K562 (cell line): Measurements from ENCODE around the gene BLOC1S4. TPM values are rescaled to one million over a fixed set of nuclear protein-coding genes. Genes with fewer than 3 reads are reported as not detected.

ENCODE experiments used
- ATAC-seq: fragments of 200-7000 bp; cut with Tn5 transposase; 3 replicates; pipeline ENCODE4 v1.9.1; 2020; ENCODE audit warnings: moderate library complexity
- BruUV-seq: library from RNA; stranded (reverse); fragments of 400-500 nt; replicated peaks from 2 replicates; lab custom pipeline; 2021; lab: Mats Ljungman, UMichigan
- CTCF ChIA-PET: fragments of 300-600 bp; formaldehyde crosslinking; extraction: SDS; loops from one replicate; lab custom pipeline; 2021; ENCODE audit warnings: low intra/inter-chr PET ratio; lab: Yijun Ruan, JAX
- POLR2A ChIA-PET: fragments of 300-600, 350-650 bp; sonication (Branson Sonifier 250); formaldehyde crosslinking; extraction: SDS; loops from one replicate; lab custom pipeline; 2021; ENCODE audit warnings: antibody characterized with exemption, inconsistent platforms; lab: Yijun Ruan, JAX
- DNase-seq, 4 experiments: peaks; one replicate each; pipeline versions ENCODE4 v3.0.0 to v3.0.0-alpha.2; 2011 to 2018; ENCODE audit warnings: low spot score in 3 of 4, mixed read lengths in 3 of 4; ENCODE audit errors: extremely low read depth in 1 of 4
- FAIRE-seq: peaks from 2 replicates; lab custom pipeline; 2011; peaks lifted over from hg19 to GRCh38; lab: Jason Lieb, UNC
- H2AFZ ChIP-seq: 2 replicates; pipeline ENCODE4 v1.6.0; 2011; ENCODE audit warnings: low read depth, low read length, control low read depth, inconsistent platforms
- H3K27ac ChIP-seq: fragments of 200-600 bp; 3 replicates; pipeline ENCODE4 v1.8.0; 2011; ENCODE audit warnings: low read depth, mild to moderate bottlenecking, control low read depth, inconsistent platforms, low read length, moderate library complexity, mixed read lengths; ENCODE audit errors: extremely low read depth
- H3K27me3 ChIP-seq, 2 experiments: fragments of 300-600 bp in 1 of 2; 2 replicates in 1 of 2; 3 replicates in 1 of 2; pipeline versions ENCODE4 v1.6.0 to v1.8.0; 2011; ENCODE audit warnings: inconsistent platforms in 2 of 2, low read length in 2 of 2, mild to moderate bottlenecking in 1 of 2, mixed read lengths in 1 of 2, moderate library complexity in 1 of 2; ENCODE audit not compliant: control insufficient read depth in 2 of 2, insufficient read depth in 2 of 2
- H3K36me3 ChIP-seq: fragments of 300-600 bp; 3 replicates; pipeline ENCODE4 v1.8.0; 2011; ENCODE audit warnings: mild to moderate bottlenecking, low read length, inconsistent platforms; ENCODE audit not compliant: control insufficient read depth, insufficient read depth
- H3K4me1 ChIP-seq, 2 experiments: fragments of 200-600 bp in 1 of 2; replicated peaks in 1 of 2; 2 replicates in 1 of 2; 3 replicates in 1 of 2; pipeline versions ENCODE4 v1.5.1 to v1.8.0; 2011; ENCODE audit warnings: inconsistent platforms in 2 of 2, low read length in 2 of 2, mild to moderate bottlenecking in 1 of 2, mixed read lengths in 1 of 2, moderate library complexity in 1 of 2; ENCODE audit not compliant: control insufficient read depth in 2 of 2, insufficient read depth in 2 of 2
- H3K4me2 ChIP-seq: 2 replicates; pipeline ENCODE4 v1.6.1; 2011; ENCODE audit warnings: low read length, control low read depth, inconsistent platforms, mixed read lengths; ENCODE audit not compliant: insufficient read depth
- H3K4me3 ChIP-seq: fragments of 200-600 bp; sonication (generic), shearing (Covaris generic); 2 replicates; pipeline ENCODE4 v1.5.1; 2016; ENCODE audit warnings: control low read depth, inconsistent platforms
- H3K79me2 ChIP-seq: fragments of 200-600 bp; 3 replicates; pipeline ENCODE4 v1.8.0; 2011; ENCODE audit warnings: low read length, inconsistent platforms; ENCODE audit not compliant: control insufficient read depth, insufficient read depth
- H3K9ac ChIP-seq, 2 experiments: 2 replicates each; pipeline versions ENCODE4 v1.6.0 to v1.6.1; 2011; ENCODE audit warnings: low read depth in 2 of 2, low read length in 2 of 2, control low read depth in 1 of 2, inconsistent platforms in 1 of 2, mild to moderate bottlenecking in 1 of 2, mixed read lengths in 1 of 2; ENCODE audit not compliant: insufficient read depth in 1 of 2
- H3K9me1 ChIP-seq: one replicate; pipeline ENCODE4 v1.6.0; 2011; ENCODE audit warnings: inconsistent platforms, mild to moderate bottlenecking, low read length, moderate library complexity; ENCODE audit not compliant: control insufficient read depth, insufficient read depth
- H3K9me3 ChIP-seq: replicated peaks from 2 replicates; pipeline ENCODE4 v1.5.1; 2011; ENCODE audit warnings: low read depth, low read length, inconsistent platforms; ENCODE audit not compliant: control insufficient read depth, insufficient read depth
- H4K20me1 ChIP-seq: replicated peaks from 2 replicates; pipeline ENCODE4 v1.6.1; 2011; ENCODE audit warnings: low read length, inconsistent platforms, mixed read lengths; ENCODE audit not compliant: control insufficient read depth, insufficient read depth
- CHD2 ChIP-seq: IDR thresholded peaks from 2 replicates; pipeline ENCODE4 v1.6.1; 2011; ENCODE audit warnings: low read depth, low read length
- THRA ChIP-seq: fragments of 450-650 bp; IDR thresholded peaks from 2 replicates; pipeline ENCODE4 v1.6.1; 2017; ENCODE audit warnings: mild to moderate bottlenecking, moderate library complexity
- ZBTB33 ChIP-seq: sonication (generic); formaldehyde crosslinking; IDR thresholded peaks from 2 replicates; pipeline ENCODE4 v1.8.1; 2023; ENCODE audit warnings: mild to moderate bottlenecking, missing genetic modification reagents
- ZFP36 ChIP-seq: fragments of 150-350 bp; IDR thresholded peaks from 2 replicates; pipeline ENCODE4 v1.6.1; 2018; ENCODE audit warnings: low read length, low read depth; ENCODE audit not compliant: partially characterized antibody
- ZNF655 ChIP-seq: fragments of 250-450 bp; sonication (Bioruptor Pico); IDR thresholded peaks from 2 replicates; pipeline ENCODE4 v1.5.0; 2021
- WGBS: fragments of 100-300 bp; shearing (Covaris generic); methylation state at CpG from one replicate; pipeline ENCODE4 v1.1.6; 2016; ENCODE audit warnings: low coverage, mixed read lengths; ENCODE audit not compliant: insufficient coverage; ENCODE audit errors: missing lambda C conversion rate; 5-methylcytosine and 5-hydroxymethylcytosine counted together
- in situ Hi-C: fragments of 300-500 bp; cut with MboI; formaldehyde crosslinking; loops from 4 replicates; pipeline ENCODE4 v1.15.0; 2018; ENCODE audit warnings: inconsistent platforms, mixed read lengths
- intact Hi-C: fragments of 100-400 bp; cut with micrococcal nuclease; formaldehyde crosslinking; loops from 2 replicates; pipeline ENCODE4 v1.14.2; 2022
- polyA plus RNA-seq, 8 experiments: library from polyadenylated mRNA; depleted of rRNA in 4 of 8; stranded (reverse) in 5 of 8; unstranded in 3 of 8; fragments of >200 nt; fragmentation: Nextera tagmentation in 2 of 8; fragmentation: Illumina TruSeq in 1 of 8; extraction: Ambion mirVana in 2 of 8; extraction: Trizol in 1 of 8; gene quantifications; 2 replicates each; pipeline versions ENCODE4 v1.2.1 to v1.2.3, GENCODE V29; 2011 to 2014; ENCODE audit warnings: inconsistent platforms in 1 of 8, missing spikeins in 1 of 8
- total RNA-seq, 7 experiments: library from RNA; depleted of rRNA in 6 of 7; stranded (reverse); fragments of >200 nt in 6 of 7; fragmentation: Illumina TruSeq in 2 of 7; extraction: Trizol in 2 of 7; gene quantifications; 2 replicates each; pipeline versions ENCODE4 v1.2.1 to v1.2.3, GENCODE V29; 2011 to 2021; ENCODE audit warnings: low replicate concordance in 1 of 7

The BLOC1S4 gene
- total and polyA plus RNA-seq, 9 of the 15 experiments (the other 6 are each of a cell fraction or from before 2014, with no cell fraction given), result 3.1 to 31.6 (median 11.2) TPM

GRCh38 chr4:6739920-6740319 is 23.9 kb downstream of the BLOC1S4 start:
- no peaks in the 10 kb centered on the region for H3K9me1 ChIP-seq
- in situ Hi-C loops, result no loop called here
- POLR2A ChIA-PET, result no interaction called here
- H3K27ac ChIP-seq, result no peak overlapping the region
- FAIRE-seq, result no peak
- ATAC-seq, result no peak
- no peaks in the 10 kb centered on the region for H4K20me1 ChIP-seq
- H3K9me3 ChIP-seq, result peaks cover 7% of the 10 kb centered on the region; the same call in 1 of the 2 replicates
- CTCF ChIA-PET, result no interaction called here
- intact Hi-C loops, result no loop called here
- H3K79me2 ChIP-seq, result no peaks in the 10 kb centered on the region
- no TSS peak for BruUV-seq
- no peaks in the 10 kb centered on the region for H3K36me3 ChIP-seq
- H3K4me1 ChIP-seq, result peaks cover 2 to 6% of the 10 kb centered on the region in 2 experiments; a peak in 3 of 5 replicates
- 63% methylated on average over 4 of the region's 4 CpGs for WGBS
- DNase-seq, result no peak
- no peak overlapping the region for H3K4me3 ChIP-seq
- H3K27me3 ChIP-seq, result no peaks in the 10 kb centered on the region
- no peak overlapping the region for H3K9ac ChIP-seq
- no peak overlapping the region for H3K4me2 ChIP-seq
- no peak for TF ChIP-seq THRA
- peak; percentile 25; the same call in 1 of the 2 replicates for TF ChIP-seq CHD2
- peak; percentile 65 for TF ChIP-seq ZFP36
- TF ChIP-seq, all 486 proteins: peak for 2
- H2AFZ ChIP-seq, result no peak overlapping the region

- Histone ChIP-seq H2AFZ (no peak overlapping the region), H3K4me1 (peaks cover 0 to 6% of the 10 kb centered on the region in 2 experiments; a peak in 3 of 5 replicates), H3K9ac (no peak overlapping the region), H3K79me2 (no peaks in the 10 kb centered on the region), H4K20me1 (no peaks in the 10 kb centered on the region), H3K9me1 (no peaks in the 10 kb centered on the region), H3K27ac (no peak overlapping the region), H3K4me3 (no peak overlapping the region), H3K4me2 (no peak overlapping the region), H3K27me3 (no peaks in the 10 kb centered on the region), H3K36me3 (no peaks in the 10 kb centered on the region), H3K9me3 (peaks cover 7% of the 10 kb centered on the region; the same call in 1 of the 2 replicates)
- DNase-seq, result no peak
- no peak for FAIRE-seq
- BruUV-seq, result no TSS peak
- TF ChIP-seq ZNF655 (CRISPR knock-in tag) (no peak), ZBTB33 (peak; percentile 82)
- CTCF ChIA-PET, result no interaction called here
- 89% methylated on average over 8 of the region's 8 CpGs for WGBS
- in situ Hi-C loops, result no loop called here
- POLR2A ChIA-PET, result no interaction called here
- intact Hi-C loops, result no loop called here
- no peak for ATAC-seq
Measured at GRCh38 chr4:6740347-6740746, 24.4 kb downstream of the BLOC1S4 start.
